Esophagus squamous epithelium (tissue), 5 donors: ENCODE measurements around the gene HYCC1. TPM values are rescaled to one million over a fixed set of nuclear protein-coding genes. Genes with fewer than 3 reads are reported as not detected.

Source experiments
- DNase-seq: peaks from one replicate; lab custom pipeline; 2025; lab: John Stamatoyannopoulos, UW
- H3K27ac ChIP-seq, 4 donors: fragments of 200-600 bp; sonication (generic); one replicate each; pipeline ENCODE4 v1.5.1; 2016 to 2019; ENCODE audit warnings: mild to moderate bottlenecking in 1 of 4
- H3K27me3 ChIP-seq, 4 donors: fragments of 200-600 bp; sonication (generic); 1 replicate in 3 of 4; 2 replicates in 1 of 4; pipeline versions ENCODE4 v1.5.1 to v1.6.0; 2017 to 2021; ENCODE audit warnings: antibody characterized with exemption in 1 of 4
- H3K36me3 ChIP-seq, 3 donors: fragments of 200-600 bp; sonication (generic); one replicate each; pipeline ENCODE4 v1.5.1; 2016 to 2019
- H3K4me1 ChIP-seq, 3 donors: fragments of 200-600 bp; sonication (generic); one replicate each; pipeline ENCODE4 v1.5.1; 2017 to 2019
- H3K4me3 ChIP-seq, 4 donors: fragments of 200-600 bp; sonication (generic); 1 replicate in 3 of 4; 2 replicates in 1 of 4; pipeline ENCODE4 v1.5.1; 2016 to 2019; ENCODE audit warnings: mild to moderate bottlenecking in 2 of 4, moderate library complexity in 1 of 4
- H3K9me3 ChIP-seq, 3 donors: fragments of 200-600 bp; sonication (generic); one replicate each; pipeline ENCODE4 v1.5.1; 2016 to 2019
- POLR2A ChIP-seq, 4 donors: fragments of 450-650 bp; IDR thresholded peaks; one replicate each; pipeline ENCODE4 v1.6.1; 2017; ENCODE audit warnings: antibody characterized with exemption in 4 of 4, mild to moderate bottlenecking in 4 of 4, moderate library complexity in 3 of 4
- WGBS, 2 donors: methylation state at CpG; one replicate each; pipeline ENCODE4 v1.1.5; 2018; 5-methylcytosine and 5-hydroxymethylcytosine counted together
- intact Hi-C: fragments of 100-400 bp; cut with DNase I; formaldehyde crosslinking; loops from one replicate; pipeline ENCODE4 v1.15.0; 2022
- total RNA-seq, 4 donors: library from RNA; depleted of rRNA; stranded (reverse); fragments of >200 nt; gene quantifications; one replicate each; pipeline ENCODE4 v1.1.0, GENCODE V29; 2016
- TF ChIP-seq, protein P1 (sequence below), 6 experiments: fragments of 450-650 bp in 4 of 6; fragments of 200-600 bp in 2 of 6; sonication (generic) in 2 of 6; IDR thresholded peaks; one replicate each; pipeline ENCODE4 v1.5.1; 2016 to 2019; ENCODE audit warnings: antibody characterized with exemption in 6 of 6, mild to moderate bottlenecking in 4 of 6, moderate library complexity in 4 of 6
- donor health status: DM: yes; HTN: yes; CAD: no.

HYCC1 gene
- total RNA-seq, 4 donors from 2014 or later = 19.8 to 51.2 (median 34.1) TPM

- H3K4me3 ChIP-seq = no peak overlapping the region
- H3K9me3 ChIP-seq = no peaks in the 10 kb centered on the region
- no peak for DNase-seq
- H3K36me3 ChIP-seq = no peaks in the 10 kb centered on the region
- H3K27me3 ChIP-seq = no peaks in the 10 kb centered on the region
- peaks cover 0 to 11% (median 0%) of the 10 kb centered on the region in 3 donors for H3K4me1 ChIP-seq
- TF ChIP-seq, protein P1, sequence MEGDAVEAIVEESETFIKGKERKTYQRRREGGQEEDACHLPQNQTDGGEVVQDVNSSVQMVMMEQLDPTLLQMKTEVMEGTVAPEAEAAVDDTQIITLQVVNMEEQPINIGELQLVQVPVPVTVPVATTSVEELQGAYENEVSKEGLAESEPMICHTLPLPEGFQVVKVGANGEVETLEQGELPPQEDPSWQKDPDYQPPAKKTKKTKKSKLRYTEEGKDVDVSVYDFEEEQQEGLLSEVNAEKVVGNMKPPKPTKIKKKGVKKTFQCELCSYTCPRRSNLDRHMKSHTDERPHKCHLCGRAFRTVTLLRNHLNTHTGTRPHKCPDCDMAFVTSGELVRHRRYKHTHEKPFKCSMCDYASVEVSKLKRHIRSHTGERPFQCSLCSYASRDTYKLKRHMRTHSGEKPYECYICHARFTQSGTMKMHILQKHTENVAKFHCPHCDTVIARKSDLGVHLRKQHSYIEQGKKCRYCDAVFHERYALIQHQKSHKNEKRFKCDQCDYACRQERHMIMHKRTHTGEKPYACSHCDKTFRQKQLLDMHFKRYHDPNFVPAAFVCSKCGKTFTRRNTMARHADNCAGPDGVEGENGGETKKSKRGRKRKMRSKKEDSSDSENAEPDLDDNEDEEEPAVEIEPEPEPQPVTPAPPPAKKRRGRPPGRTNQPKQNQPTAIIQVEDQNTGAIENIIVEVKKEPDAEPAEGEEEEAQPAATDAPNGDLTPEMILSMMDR (IDR thresholded peaks at IDR 0.05) = no peak
- TF ChIP-seq POLR2A (IDR thresholded peaks at IDR 0.05) = no peak
- intact Hi-C loops = no loop called here
- WGBS, 2 donors = 92 to 100% methylated on average over 1 of the region's 1 CpG
- no peak overlapping the region for H3K27ac ChIP-seq
Observed at GRCh38 chr7:23027261-23027660, 13.3 kb upstream of the HYCC1 start.

- Histone ChIP-seq H3K36me3 (no peaks in the 10 kb centered on the region), H3K4me3 (no peak overlapping the region), H3K27ac (no peak overlapping the region), H3K27me3 (no peaks in the 10 kb centered on the region), H3K9me3 (no peaks in the 10 kb centered on the region), H3K4me1 (peaks cover 4 to 21% (median 5%) of the 10 kb centered on the region in 3 donors)
- WGBS, 2 donors = 35 to 61% methylated on average over 4 of the region's 4 CpGs
- TF ChIP-seq, protein P1 (IDR thresholded peaks at IDR 0.05) = no peak
- TF ChIP-seq POLR2A (IDR thresholded peaks at IDR 0.05) = no peak
- no peak for DNase-seq
- intact Hi-C loops = no loop called here
Observed at GRCh38 chr7:23026164-23026563, 12.2 kb upstream of the HYCC1 start.

DNA sequence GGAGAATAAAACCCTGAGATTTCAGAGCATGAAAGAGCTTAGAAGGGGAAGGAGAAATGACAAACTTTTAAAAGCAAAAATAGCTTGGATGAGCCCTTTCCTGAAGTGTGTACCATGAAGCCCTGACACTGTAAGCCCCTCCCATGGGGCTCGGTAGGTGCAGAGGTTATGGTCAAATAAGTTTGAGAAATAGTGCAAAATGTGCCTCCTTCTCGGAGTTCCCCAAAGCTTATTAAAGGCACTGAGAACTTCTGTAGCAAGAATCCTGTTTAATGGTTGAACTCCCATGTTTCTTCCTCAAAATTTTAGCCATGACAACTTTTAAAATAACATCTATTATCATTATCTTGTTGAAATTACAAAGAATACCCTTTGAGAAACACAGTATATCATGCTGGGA lies 10.5 kb upstream of the HYCC1 start:
- no peaks in the 10 kb centered on the region for H3K36me3 ChIP-seq
- H3K4me1 ChIP-seq = peaks cover 4 to 34% (median 15%) of the 10 kb centered on the region in 3 donors
- H3K9me3 ChIP-seq = no peaks in the 10 kb centered on the region
- no peak for DNase-seq
- no peak overlapping the region for H3K4me3 ChIP-seq
- WGBS, 2 donors = 81% methylated on average over 2 of the region's 2 CpGs
- intact Hi-C loops = no loop called here
- TF ChIP-seq POLR2A (IDR thresholded peaks at IDR 0.05) = no peak
- TF ChIP-seq, protein P1 (IDR thresholded peaks at IDR 0.05) = no peak
- H3K27ac ChIP-seq = no peak overlapping the region
- H3K27me3 ChIP-seq = no peaks in the 10 kb centered on the region

- peaks cover 4 to 43% (median 15%) of the 10 kb centered on the region in 3 donors for H3K4me1 ChIP-seq
- DNase-seq = no peak
- intact Hi-C loops = no loop called here
- no peaks in the 10 kb centered on the region for H3K27me3 ChIP-seq
- no peaks in the 10 kb centered on the region for H3K36me3 ChIP-seq
- WGBS, 2 donors = 80 to 91% methylated on average over 2 of the region's 2 CpGs
- TF ChIP-seq POLR2A (IDR thresholded peaks at IDR 0.05) = no peak
- TF ChIP-seq, protein P1 (IDR thresholded peaks at IDR 0.05) = no peak
- H3K9me3 ChIP-seq = no peaks in the 10 kb centered on the region
- no peak overlapping the region for H3K4me3 ChIP-seq
- peak overlapping the region in 3 of 4 donors; percentile 66 to 81 (median 74) for H3K27ac ChIP-seq
Observed at GRCh38 chr7:23022851-23023250, 8.9 kb upstream of the HYCC1 start.

GRCh38 chr7:23022258-23022769 lies 8.4 kb upstream of the HYCC1 start:
- H3K9me3 ChIP-seq = no peaks in the 10 kb centered on the region
- H3K4me3 ChIP-seq = no peak overlapping the region
- DNase-seq = no peak
- TF ChIP-seq POLR2A (IDR thresholded peaks at IDR 0.05) = no peak
- TF ChIP-seq, protein P1 (IDR thresholded peaks at IDR 0.05) = no peak
- H3K36me3 ChIP-seq = no peaks in the 10 kb centered on the region
- peaks cover 4 to 43% (median 15%) of the 10 kb centered on the region in 3 donors for H3K4me1 ChIP-seq
- intact Hi-C loops = no loop called here
- no peaks in the 10 kb centered on the region for H3K27me3 ChIP-seq
- 30 to 39% methylated on average over 7 of the region's 7 CpGs for WGBS, 2 donors
- H3K27ac ChIP-seq = peak overlapping the region; percentile 66 to 81 (median 72)
